ENCODE results near the gene RPP25L.
A peak's percentile ranks its signal among the peaks of the same experiment; 100 is the strongest.

Gene RPP25L

DNA sequence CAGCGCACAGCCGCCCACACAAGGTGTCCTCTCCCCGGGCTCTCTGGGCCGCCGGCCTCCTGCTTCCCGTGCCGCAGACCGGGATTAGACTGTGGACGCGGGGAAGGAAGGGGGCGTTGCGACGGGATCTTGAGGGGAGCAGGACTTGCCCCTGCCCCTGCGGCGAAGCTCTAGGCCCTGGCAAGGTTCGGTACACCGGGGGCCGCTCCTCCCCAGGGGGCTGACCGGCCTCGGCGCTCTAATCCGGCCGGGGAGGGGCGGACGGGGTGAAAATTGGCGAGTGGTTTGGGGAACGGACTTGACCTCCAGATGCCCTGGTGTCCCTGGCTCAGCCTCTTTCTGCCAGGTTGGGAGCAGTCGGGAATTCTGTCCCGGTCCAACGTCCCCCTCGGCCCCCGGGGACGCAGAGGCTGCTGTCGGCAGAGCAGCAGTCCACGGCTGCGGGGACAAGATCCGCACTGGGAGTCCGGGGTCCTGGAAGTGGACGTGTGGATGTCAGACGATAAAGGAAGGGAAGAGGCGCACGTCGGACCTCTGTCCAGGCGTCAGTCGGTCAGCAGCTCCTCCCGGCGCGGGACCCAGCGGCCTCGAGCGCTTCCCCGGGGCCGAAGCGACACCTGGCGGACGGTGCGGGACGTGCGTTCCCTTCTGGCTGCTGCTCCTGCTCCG lies 20.5 kb downstream of the RPP25L start:
- H3K4me3 ChIP-seq (ENCODE audit: low read depth, low read length), result peak overlapping the region; percentile 52
- no peak overlapping the region for H3K27ac ChIP-seq (ENCODE audit: low read depth, low read length)
- H3K27me3 ChIP-seq (ENCODE audit: insufficient read depth, low read length), result peaks cover 82% of the 10 kb centered on the region

GRCh38 chr9:34590381-34591247 lies 21.3 kb downstream of the RPP25L start:
- no peaks in the 10 kb centered on the region for H3K4me1 ChIP-seq (ENCODE audit: control insufficient read depth, insufficient read depth, low read length, unreplicated experiment)
- H3K27me3 ChIP-seq (ENCODE audit: insufficient read depth, low read length), result peaks cover 90% of the 10 kb centered on the region
- H3K4me3 ChIP-seq (ENCODE audit: low read depth, low read length), result peak overlapping the region; percentile 52
- no peak overlapping the region for H2AFZ ChIP-seq (ENCODE audit: low read length, unreplicated experiment)
- H3K79me2 ChIP-seq (ENCODE audit: control insufficient read depth, insufficient read depth, low read length, unreplicated experiment), result no peaks in the 10 kb centered on the region
- no peaks in the 10 kb centered on the region for H3K36me3 ChIP-seq (ENCODE audit: insufficient read depth, low read length)
- H3K27ac ChIP-seq (ENCODE audit: low read depth, low read length), result no peak overlapping the region

More for the DNA sequence above, 20.5 kb downstream of the RPP25L start:
- H2AFZ ChIP-seq (ENCODE audit: low read length, unreplicated experiment), result no peak overlapping the region
- no peaks in the 10 kb centered on the region for H3K79me2 ChIP-seq (ENCODE audit: control insufficient read depth, insufficient read depth, low read length, unreplicated experiment)
- no peaks in the 10 kb centered on the region for H3K4me1 ChIP-seq (ENCODE audit: control insufficient read depth, insufficient read depth, low read length, unreplicated experiment)
- H3K36me3 ChIP-seq (ENCODE audit: insufficient read depth, low read length), result no peaks in the 10 kb centered on the region

GRCh38 chr9:34589636-34590380 lies 22.1 kb downstream of the RPP25L start, which contains the start of gene CNTFR:
TSS of gene CNTFR (minus strand) at chr9:34589724. CDS start at chr9:34568981, 20,743 bp downstream.
- Histone ChIP-seq H3K4me3 (ENCODE audit: low read depth, low read length) (peak within 1 kb of the TSS; percentile 65), H3K36me3 (ENCODE audit: insufficient read depth, low read length) (no peaks in the 10 kb centered on the region), H3K4me1 (ENCODE audit: control insufficient read depth, insufficient read depth, low read length, unreplicated experiment) (no peaks in the 10 kb centered on the region), H3K79me2 (ENCODE audit: control insufficient read depth, insufficient read depth, low read length, unreplicated experiment) (no peaks in the 10 kb centered on the region), H2AFZ (ENCODE audit: low read length, unreplicated experiment) (peak within 1 kb of the TSS; percentile 48), H3K27ac (ENCODE audit: low read depth, low read length) (no peak within 1 kb of the TSS), H3K27me3 (ENCODE audit: insufficient read depth, low read length) (peaks cover 94% of the 10 kb centered on the region)

GRCh38 chr9:34588671-34589635 lies 22.9 kb downstream of the RPP25L start:
- peaks cover 97% of the 10 kb centered on the region for H3K27me3 ChIP-seq (ENCODE audit: insufficient read depth, low read length)
- no peaks in the 10 kb centered on the region for H3K4me1 ChIP-seq (ENCODE audit: control insufficient read depth, insufficient read depth, low read length, unreplicated experiment)
- H3K27ac ChIP-seq (ENCODE audit: low read depth, low read length), result no peak overlapping the region
- peak overlapping the region; percentile 25; the same call in 1 of the 2 replicates for H3K4me3 ChIP-seq (ENCODE audit: low read depth, low read length)
- H3K79me2 ChIP-seq (ENCODE audit: control insufficient read depth, insufficient read depth, low read length, unreplicated experiment), result no peaks in the 10 kb centered on the region
- H3K36me3 ChIP-seq (ENCODE audit: insufficient read depth, low read length), result no peaks in the 10 kb centered on the region
- H2AFZ ChIP-seq (ENCODE audit: low read length, unreplicated experiment), result no peak overlapping the region

DNA sequence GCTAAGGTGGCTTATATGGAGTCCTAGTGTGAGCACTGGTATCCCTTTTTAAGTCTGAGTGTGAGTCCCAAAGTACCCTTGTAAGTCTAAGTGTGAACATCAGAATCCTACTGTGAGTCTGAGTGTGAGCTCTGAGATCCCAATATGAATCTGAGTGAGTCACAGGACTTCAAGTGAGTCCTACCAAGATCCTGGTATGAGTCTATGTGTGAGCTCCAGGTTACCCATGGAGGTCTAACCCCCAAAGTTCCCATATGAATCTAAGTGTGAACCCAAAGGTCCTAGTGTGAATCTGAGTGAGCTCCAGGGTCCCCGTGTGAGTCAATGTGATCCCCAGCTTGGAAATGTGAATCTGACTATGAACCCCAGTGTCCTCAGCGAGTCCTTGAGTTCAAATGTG lies 24.6 kb downstream of the RPP25L start:
- peaks cover 97% of the 10 kb centered on the region for H3K27me3 ChIP-seq (ENCODE audit: insufficient read depth, low read length)

GRCh38 chr9:34585946-34586669 lies 25.8 kb downstream of the RPP25L start:
- Histone ChIP-seq H3K4me1 (ENCODE audit: control insufficient read depth, insufficient read depth, low read length, unreplicated experiment) (no peaks in the 10 kb centered on the region), H3K4me3 (ENCODE audit: low read depth, low read length) (no peak overlapping the region), H3K79me2 (ENCODE audit: control insufficient read depth, insufficient read depth, low read length, unreplicated experiment) (no peaks in the 10 kb centered on the region), H3K36me3 (ENCODE audit: insufficient read depth, low read length) (no peaks in the 10 kb centered on the region), H3K27ac (ENCODE audit: low read depth, low read length) (no peak overlapping the region), H3K27me3 (ENCODE audit: insufficient read depth, low read length) (peaks cover 89% of the 10 kb centered on the region), H2AFZ (ENCODE audit: low read length, unreplicated experiment) (no peak overlapping the region)

More for the DNA sequence above, 24.6 kb downstream of the RPP25L start:
- Histone ChIP-seq H3K4me3 (ENCODE audit: low read depth, low read length) (no peak overlapping the region), H3K4me1 (ENCODE audit: control insufficient read depth, insufficient read depth, low read length, unreplicated experiment) (no peaks in the 10 kb centered on the region), H2AFZ (ENCODE audit: low read length, unreplicated experiment) (no peak overlapping the region), H3K79me2 (ENCODE audit: control insufficient read depth, insufficient read depth, low read length, unreplicated experiment) (no peaks in the 10 kb centered on the region), H3K36me3 (ENCODE audit: insufficient read depth, low read length) (no peaks in the 10 kb centered on the region), H3K27ac (ENCODE audit: low read depth, low read length) (no peak overlapping the region)

DNA sequence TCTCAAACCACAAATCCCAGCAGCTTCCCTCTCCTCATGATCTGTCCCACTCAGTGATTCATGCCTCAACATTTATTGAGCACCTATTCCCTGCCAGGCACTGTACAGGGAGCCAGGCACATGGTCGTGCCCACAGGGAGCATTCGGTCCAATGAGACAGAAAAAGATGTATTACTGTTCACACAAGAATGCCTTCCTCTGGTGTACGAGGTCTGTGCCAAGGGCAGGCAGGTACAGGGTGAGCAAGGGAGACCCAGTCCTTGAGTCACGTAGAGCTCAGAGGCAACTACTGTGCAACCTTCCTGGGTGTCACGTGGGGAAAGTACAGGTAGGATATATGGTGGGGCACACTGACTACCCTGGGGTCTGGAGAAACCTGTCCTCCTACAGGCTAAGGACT lies 26.9 kb downstream of the RPP25L start:
- Histone ChIP-seq H3K27ac (ENCODE audit: low read depth, low read length) (no peak overlapping the region), H3K27me3 (ENCODE audit: insufficient read depth, low read length) (peaks cover 87% of the 10 kb centered on the region), H3K36me3 (ENCODE audit: insufficient read depth, low read length) (no peaks in the 10 kb centered on the region), H3K79me2 (ENCODE audit: control insufficient read depth, insufficient read depth, low read length, unreplicated experiment) (no peaks in the 10 kb centered on the region), H2AFZ (ENCODE audit: low read length, unreplicated experiment) (no peak overlapping the region), H3K4me1 (ENCODE audit: control insufficient read depth, insufficient read depth, low read length, unreplicated experiment) (no peaks in the 10 kb centered on the region), H3K4me3 (ENCODE audit: low read depth, low read length) (no peak overlapping the region)

GRCh38 chr9:34582787-34583186 lies 29.1 kb downstream of the RPP25L start:
- H3K27ac ChIP-seq (ENCODE audit: low read depth, low read length), result no peak overlapping the region
- no peaks in the 10 kb centered on the region for H3K79me2 ChIP-seq (ENCODE audit: control insufficient read depth, insufficient read depth, low read length, unreplicated experiment)
- no peak overlapping the region for H2AFZ ChIP-seq (ENCODE audit: low read length, unreplicated experiment)
- H3K36me3 ChIP-seq (ENCODE audit: insufficient read depth, low read length), result no peaks in the 10 kb centered on the region
- peaks cover 84% of the 10 kb centered on the region for H3K27me3 ChIP-seq (ENCODE audit: insufficient read depth, low read length)
- H3K4me1 ChIP-seq (ENCODE audit: control insufficient read depth, insufficient read depth, low read length, unreplicated experiment), result no peaks in the 10 kb centered on the region
- H3K4me3 ChIP-seq (ENCODE audit: low read depth, low read length), result no peak overlapping the region

- Histone ChIP-seq H3K27me3 (ENCODE audit: insufficient read depth, low read length) (peaks cover 83% of the 10 kb centered on the region), H3K4me1 (ENCODE audit: control insufficient read depth, insufficient read depth, low read length, unreplicated experiment) (no peaks in the 10 kb centered on the region), H2AFZ (ENCODE audit: low read length, unreplicated experiment) (no peak overlapping the region), H3K79me2 (ENCODE audit: control insufficient read depth, insufficient read depth, low read length, unreplicated experiment) (no peaks in the 10 kb centered on the region), H3K27ac (ENCODE audit: low read depth, low read length) (no peak overlapping the region), H3K4me3 (ENCODE audit: low read depth, low read length) (no peak overlapping the region), H3K36me3 (ENCODE audit: insufficient read depth, low read length) (no peaks in the 10 kb centered on the region)
These were observed 30.6 kb downstream of the RPP25L start for GRCh38 chr9:34581318-34581717.
